Activated CD8-positive, alpha-beta memory T cell treated with anti-CD3 and anti-CD28 coated beads, Interleukin-2, amount 50 U/mL, for 24 hours (primary cell): Measurements from ENCODE around the gene CFAP300.

Experiments
- DNase-seq: peaks from one replicate; pipeline ENCODE4 v3.0.0-alpha.2; 2020; ENCODE audit errors: extremely low read depth

CFAP300 gene

DNA sequence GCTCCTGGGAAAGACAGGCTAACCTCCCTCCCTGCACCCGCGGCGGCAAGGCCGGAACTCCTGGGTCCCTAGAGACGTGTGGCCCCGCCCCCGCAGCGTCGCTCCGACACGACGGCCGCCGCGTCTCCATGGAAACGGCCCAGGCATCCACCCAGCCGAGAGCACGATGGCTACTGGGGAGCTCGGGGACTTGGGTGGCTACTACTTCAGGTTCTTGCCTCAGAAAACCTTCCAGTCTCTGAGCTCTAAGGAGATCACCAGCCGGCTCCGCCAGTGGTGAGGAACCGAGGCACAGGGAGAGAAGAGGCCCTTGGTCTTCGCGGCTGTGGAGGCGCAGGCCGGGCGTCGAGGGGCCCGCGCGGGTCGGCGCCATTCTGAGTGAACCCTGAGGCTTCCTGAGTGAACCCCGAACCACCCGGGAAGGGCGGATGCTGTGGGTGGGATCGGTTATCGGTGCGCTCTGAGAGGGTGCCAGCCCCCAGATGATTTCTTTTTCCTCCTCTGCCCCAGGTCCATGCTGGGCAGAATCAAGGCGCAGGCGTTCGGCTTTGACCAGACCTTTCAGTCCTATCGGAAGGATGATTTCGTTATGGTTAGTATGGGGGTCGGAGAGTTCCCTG, at the start of gene CFAP300:
CFAP300 (plus strand) TSS at position 133 of the 620 bp plus-strand sequence; CDS start at position 167, 34 bp downstream.
- no peak for DNase-seq

DNA sequence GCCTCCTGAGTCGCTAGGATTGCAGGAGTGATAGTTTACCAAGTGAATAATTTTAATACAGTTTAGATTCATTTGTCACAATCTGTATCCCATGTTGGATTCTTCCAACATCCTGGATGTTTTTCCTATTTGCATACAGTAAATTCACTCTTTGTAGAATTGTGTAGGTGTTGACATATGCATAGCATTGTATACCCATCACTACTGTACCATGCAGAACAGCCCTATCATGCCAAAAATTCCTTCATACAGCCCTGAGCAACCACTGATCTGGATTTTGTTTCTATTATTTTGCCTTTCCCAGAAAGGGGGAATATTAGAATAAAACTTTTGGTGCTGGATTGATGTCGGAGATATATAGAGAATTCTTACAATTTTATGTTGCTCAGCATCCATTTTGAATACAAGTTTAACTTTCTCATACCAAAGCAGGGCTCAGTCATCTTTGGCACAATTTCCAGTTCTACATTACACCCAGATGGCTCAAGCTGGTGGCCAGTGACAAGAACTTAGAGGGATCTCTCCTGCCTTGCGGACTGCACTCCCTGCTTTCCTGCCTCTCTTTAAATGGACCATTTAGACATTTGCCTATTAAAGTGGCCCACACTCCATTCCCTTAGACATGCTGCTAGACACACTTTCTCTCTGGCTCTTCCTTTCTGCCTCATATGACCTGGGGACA, 45.4 kb upstream of the CFAP300 start:
- DNase-seq, result no peak

DNA sequence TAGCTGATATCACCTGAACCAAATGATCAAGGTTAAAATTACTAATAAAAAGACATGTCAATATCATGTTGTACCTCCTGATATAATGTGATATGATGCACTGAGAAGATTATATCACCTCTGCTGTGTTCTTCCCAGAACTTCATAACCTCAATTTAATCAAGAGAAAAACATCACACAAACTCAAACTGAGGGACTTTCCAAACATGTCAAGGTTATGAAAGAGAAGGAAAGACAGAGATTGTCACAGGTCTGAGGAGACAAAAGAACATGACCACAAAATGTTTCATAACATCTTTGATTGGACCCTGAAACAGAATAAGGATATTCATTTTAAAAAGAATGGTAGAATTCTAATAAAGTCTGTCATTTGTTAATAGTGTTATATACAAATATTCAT, 43.0 kb upstream of the CFAP300 start:
- no peak for DNase-seq

DNA sequence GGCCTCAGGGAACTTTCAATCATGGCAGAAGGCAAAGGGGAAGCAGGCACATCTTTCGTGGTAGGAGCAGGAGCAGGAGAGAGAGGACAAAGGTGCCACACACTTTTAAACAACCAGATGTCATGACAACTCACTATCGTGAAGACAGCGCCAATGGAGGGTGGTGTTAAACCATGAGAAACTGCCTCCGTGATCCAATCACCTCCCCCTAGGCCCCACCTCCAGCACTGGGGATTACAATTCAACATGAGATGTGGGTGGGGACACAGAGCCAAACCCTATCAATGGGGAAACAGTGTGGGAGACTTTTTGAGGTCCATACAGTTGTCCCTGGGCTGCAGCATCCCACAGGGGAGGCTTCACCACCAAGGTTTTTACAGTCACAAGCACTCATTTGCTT, 41.9 kb upstream of the CFAP300 start:
- no peak for DNase-seq

DNA sequence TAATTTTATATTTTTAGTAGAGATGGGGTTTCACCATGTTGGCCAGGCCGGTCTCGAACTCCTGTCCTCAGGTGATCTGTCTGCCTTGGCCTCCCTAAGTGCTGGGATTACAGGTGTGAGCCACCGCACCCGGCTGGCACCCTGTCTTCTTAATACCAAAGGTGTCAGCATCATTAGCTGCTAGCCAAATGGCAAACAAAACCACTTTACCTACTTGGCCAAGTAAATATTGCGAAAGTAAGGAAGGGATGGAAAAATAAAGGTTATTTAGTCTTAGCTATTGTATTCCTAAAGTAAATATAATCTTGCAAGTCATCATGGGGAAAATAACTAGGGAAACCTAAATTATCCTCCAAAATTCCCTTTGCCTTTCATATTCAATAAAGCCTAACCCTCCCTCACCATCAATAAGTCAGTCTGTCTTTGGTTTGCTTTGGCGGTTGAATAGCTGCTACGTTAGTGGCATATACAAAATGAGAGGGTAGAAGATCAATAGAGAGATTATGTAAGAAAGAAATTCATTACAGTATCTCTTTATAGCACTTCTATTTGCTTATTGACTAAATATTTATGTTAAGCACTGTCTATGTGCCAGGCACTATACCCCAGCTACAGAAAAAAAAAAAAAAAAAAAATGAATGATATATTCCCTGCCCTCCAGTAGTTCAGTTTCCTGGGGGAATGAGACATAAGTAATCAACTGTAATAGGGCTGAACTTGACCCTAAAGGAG, 40.2 kb upstream of the CFAP300 start:
- no peak for DNase-seq

DNA sequence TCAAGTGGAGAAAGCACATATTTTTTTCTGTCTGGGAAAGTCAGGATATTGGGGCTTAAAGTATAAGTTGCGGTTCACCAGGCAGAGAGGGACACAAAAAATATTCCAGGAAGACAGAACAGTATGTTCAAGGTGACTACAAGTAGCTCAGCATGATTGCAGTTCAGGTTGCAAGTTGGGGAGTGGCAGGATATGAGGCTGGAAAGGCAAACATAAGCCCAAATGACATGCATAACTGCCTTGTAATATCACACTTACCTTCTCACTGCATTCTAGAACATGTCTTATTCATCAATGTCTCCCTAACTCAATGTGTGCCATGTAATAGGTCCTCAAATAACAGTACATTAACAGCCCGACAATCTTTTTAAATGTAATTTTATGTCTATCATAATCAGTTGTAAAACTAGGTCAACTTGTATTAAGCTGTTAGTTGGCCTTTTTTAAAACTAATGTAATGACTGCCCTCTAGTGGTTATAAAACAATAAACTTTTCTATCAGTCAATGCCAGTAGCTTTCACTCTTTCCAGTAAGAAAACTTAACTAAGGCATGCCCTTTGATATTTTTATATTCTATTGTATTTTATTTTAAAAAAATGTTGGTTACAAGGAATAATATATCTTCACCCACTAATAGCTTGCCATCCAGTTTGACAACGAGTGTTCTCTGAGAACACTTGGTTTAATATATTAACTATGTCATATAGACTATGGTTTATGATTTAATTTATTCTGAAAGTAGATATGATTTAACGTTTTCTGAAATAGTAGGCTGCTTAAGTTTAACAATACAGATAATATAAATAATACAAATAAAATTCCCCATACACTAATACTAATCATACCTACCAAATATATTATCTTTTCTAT, 39.4 kb upstream of the CFAP300 start:
- DNase-seq, result no peak

DNA sequence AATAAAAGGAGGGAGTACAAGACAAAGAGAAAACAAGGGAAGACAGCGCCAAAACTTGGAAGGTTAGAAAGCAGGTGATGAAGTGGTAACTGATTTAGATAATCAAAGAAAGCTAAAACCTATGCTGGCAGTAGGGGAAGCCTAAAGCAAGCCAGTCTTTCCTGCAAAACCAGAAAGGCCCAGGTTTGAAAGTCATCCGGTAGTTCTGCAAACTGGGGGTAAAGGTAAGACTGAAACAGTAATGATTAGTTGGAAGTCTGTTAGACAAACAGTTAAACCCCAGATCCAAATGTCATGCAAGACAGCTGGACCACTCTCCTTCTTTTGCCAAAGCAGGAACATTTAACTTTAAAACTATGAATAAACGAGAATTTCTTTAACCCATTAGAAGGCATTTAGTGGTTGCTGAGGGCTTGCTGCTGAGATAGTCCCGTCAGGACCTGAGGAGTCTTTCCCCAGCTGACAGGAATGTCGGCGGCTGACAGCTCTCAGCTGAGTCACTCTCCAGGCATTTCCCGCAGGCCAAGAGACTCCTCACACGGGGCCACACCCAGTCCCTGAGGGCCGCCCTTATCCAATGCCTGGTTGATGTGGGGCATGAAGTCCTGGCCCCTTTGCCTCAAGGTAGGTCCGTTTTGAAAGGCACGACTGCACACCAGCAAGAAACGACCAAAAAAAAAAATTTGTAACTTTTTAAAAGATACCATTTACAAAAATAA, 36.3 kb upstream of the CFAP300 start:
- no peak for DNase-seq

DNA sequence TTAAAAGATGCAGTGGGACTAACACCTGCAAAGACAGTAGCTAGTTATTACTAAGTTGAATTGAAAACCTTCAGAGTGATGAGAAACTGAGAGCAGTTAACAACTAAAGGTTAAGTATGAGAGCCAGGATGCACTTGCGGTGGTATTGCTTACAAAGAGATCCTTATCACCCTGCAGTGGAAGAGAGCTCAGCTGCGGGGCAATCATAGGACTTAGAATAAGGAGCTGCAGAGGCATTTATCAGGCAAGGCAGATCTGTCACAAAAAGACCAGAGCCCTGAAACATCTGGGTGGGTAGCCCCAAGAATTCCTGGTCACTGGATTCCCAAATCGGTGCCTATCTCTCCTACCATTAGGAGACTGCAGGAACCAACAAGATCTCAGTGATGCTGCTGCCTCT, 34.3 kb upstream of the CFAP300 start:
- DNase-seq, result no peak

DNA sequence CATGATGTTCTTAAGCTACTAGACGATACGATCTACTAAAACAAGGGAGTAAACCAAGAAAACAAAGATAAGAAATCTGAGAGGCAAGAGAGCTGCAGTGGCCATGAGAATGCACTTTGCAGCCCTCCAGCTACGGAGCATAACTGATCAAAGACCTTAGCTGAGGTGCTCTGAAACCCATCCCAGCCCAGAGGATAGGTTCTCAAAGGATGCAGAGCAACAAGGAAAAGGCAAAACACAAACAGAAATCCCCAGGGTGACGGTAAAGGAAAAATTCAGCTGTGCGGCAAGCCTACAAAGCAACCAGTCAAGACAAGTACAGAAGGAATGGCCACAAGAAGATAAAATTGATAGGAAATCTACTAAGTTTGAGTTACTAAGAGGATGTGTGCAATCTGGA, 32.5 kb upstream of the CFAP300 start:
- DNase-seq, result no peak

DNA sequence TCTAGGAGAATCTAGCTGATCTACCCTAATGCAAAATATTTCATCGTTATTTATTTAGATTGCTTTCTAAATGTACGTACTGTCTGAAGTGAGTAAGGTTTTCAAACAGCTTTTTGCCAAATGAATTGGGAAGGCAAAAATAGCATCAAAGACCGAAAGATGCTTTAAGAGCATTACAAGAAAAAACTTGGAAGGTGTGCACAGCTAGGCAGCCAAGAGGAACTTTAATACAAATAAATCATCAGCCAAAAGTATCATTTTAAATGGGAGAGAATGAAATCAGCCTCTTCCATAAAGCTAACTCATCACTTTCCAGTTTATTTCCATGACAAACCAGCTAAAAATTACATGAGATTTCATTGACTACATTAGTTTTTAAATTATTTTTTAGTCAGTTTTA, 30.2 kb upstream of the CFAP300 start:
- no peak for DNase-seq

DNA sequence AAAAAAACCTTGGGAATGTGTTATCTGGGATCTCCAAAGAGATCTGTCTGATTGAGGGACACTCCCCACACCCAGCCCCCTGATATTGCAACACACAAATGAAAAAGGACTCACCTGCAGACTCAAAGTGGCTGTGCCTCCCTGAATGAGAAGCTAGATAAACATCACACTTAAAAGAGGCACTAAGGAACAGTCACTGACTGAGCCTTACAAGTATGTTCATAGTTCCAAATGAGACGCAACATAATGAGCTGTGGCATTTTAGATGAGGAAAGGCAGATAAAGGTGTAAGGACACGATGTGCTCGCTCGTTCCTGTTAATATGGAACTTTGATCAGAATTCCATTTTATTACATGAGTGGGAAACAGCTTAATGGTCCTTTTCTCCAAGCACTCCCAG, 21.0 kb upstream of the CFAP300 start:
- DNase-seq, result no peak

DNA sequence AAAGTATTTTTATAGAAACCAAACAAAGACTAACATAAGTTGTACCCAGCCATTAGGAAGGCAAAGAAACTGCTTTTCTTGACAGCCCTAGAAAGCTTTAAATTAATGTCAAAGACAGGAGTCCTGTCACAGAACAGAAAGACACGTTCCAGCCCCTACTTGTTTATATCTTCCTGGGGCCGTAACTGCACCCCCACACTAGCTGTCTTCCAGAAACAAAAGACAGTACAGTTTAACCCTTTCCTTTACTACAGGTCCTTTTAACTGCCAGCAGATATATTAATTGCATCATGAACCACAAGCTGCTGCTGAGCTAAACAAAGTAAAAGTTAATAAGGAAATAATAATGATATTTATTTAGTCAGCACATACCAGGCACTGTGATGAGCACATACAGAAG, 20.3 kb upstream of the CFAP300 start:
- no peak for DNase-seq

DNA sequence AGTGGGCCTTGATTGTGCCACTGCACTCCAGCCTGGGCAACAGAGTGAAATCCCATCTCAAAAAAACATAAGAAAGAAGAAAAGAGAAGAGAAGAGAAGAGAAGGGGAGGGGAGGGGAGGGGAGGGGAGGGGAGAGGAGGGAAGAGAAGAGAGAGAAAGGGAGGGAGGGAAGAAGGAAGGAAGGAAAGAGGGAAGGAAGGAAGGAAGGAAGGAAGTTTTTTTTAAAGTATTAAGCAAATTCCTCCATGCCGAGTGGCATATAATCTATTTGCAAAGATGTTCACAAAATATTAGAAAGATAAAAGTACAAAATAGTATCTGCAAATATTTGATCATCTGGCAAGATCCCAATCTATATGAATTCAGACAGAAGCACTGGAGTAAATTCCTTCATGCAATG, 10.5 kb upstream of the CFAP300 start:
- no peak for DNase-seq

DNA sequence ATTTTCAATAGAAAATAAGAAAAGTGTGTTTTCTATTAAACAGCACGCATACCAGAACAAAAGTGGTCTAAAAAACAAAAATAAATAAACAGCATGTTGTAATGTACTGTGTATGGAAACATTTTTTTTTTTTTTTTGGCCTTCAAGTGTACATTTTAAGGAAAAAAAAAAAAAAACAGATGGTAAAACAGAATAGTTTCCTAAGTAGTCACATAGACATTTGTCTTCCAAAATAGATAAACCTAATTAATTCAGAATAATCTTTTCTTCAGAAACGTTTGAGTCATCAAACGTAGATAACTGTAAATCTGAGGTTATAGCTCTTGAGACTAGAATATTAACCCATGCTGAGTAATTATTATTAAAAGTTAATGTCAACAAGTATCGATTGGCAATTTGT, 396 bp upstream of the CFAP300 start:
- DNase-seq, result no peak

DNA sequence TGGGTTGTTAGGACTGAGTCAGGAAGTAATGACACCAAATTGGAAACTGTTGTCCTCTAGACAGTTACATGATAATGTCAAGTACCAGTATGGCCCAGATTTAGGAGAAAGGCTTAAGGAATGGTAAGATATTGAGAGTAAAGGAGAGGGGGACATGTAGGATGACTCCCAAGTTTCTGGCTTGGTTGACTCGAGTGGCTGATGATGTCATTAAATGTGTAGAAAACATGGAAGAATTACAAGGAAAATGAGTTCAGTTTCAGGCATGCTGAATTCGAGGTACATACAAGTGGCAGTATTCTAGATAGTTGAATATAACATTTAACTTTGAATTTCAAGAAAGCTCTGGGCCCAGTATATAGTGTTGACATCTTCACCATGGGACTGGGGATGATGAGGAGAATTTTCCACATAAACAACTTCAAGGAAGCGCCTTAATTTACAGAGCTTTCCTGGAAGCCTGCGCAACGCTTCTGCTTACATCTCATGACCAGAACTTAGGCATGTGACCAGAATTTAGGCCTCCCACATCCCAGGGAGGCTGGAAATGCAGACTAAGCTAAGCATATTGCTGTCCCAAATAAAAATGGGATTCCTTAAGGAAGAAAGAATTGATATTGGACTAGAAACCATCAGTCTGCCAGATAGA, 3.8 kb downstream of the CFAP300 start:
- DNase-seq, result no peak

DNA sequence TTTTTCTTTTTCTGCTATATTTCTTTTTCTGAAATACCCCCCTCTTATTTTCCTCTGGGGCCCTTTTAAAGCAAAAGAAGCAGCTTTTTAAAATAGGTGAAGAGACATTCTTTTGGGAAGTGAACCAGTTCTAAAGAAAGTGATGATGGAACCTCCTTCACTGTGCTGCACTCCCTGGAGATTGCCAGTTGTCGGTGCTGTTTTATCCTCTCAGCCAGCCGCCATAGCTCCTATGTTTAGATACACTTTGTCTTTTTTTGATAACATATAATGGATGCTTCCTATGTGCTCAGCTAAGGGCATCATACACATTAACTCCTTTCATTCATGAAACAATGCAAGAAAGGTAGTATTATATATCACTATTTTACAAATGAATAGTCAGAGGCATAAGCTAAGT, 14.0 kb downstream of the CFAP300 start:
- DNase-seq, result no peak

DNA sequence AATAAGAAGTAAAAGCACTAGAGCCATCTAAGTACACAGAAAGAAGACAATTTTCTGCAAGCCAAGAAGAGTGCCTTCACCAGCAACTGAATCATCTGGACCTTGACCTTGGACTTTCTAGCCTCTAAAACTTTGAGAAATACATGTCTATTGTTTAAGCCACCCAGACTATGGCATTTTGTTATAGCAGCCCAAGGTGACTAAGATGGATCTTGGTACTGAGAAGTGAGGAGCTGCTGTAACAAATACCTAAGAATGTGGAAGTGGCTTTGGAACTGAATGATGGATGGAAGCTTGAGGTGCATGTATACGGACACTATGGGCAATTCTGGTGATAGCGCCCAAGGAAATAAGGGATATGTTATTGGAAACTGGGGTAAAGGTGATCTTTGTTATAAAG, 14.9 kb downstream of the CFAP300 start:
- DNase-seq, result no peak

DNA sequence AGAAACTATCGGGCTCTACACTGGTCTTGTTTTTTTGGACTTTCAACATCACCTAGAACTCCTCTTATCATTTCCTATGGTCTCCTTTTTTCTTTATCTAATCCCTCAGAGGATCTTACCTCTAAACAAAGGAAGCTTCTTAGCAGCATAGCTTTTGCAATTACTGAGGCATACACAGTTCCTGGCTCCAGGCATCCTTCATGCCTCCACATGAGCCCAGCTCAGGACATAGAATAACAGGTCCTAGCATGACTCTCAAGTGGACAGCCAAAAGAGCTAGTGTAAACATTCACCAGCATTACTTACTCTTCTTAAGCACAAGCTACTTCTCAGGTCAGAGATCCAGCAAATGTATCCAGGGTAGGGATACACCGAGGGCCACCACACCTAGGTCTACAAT, 17.1 kb downstream of the CFAP300 start:
- no peak for DNase-seq

DNA sequence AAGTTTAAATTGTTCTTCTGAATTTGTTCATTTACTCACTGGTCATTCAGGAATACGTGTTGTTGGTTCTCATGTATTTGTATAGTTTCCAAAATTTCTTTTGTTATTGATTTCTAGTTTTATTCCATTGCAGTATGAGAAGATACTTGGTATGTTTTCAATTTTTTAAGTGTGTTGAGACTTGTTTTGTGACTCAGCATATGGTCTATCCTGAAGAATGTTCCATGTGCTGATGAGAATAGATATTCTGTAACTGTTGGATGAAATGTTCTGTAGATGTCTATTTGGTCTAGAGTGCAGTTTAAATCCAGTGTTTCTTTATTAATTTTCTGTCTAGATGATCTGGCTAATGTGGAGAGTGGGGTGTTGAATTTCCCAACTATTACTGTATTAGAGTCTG, 23.5 kb downstream of the CFAP300 start:
- DNase-seq, result no peak

DNA sequence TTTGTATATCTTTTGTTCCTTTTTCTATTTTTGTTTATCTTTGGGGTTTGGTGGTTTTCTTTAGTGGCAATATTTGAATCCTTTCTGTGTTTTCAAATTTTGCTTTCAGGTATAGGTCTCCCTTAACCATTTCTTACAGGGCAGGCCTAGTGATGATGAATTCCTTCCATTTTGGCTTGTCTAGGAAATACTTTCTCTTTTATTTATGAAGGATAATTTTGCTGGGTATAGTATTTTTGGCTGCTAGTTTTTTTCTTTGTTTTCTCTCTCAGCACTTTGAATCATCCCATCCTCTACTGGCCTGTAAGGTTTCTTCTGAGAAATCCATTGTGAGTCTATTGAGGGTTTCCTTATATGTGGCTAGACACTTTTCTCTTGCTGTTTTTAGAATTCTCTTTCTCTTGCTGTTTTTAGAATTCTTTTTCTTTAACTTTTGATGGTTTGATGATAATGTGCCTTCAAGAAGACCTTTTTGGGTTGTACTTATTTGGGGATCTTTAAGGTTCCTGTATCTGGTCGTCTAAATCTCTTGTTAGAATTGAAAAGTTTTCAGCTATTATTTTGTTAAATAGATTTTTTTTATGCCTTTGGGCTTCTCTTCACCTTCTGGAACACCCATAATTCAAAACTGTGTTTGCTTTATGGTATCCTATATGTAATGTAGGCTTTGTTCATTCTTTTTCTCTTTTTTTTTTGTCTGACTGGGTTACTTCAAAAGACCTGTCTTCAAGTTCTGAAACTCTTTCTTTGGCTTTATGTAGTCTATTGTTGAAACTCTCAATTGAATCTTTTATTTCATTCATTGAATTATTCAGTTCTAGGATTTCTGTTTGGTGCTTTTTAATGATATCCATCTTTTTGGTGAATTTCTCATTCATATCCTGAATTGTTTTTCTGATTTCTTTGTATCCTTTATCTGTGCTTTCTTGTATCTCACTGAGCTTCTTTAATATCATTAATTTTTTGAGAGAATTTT, 24.5 kb downstream of the CFAP300 start:
- no peak for DNase-seq
